ENCODE data around the gene TMEM240.
"Not testable (repeated sequence)": the region's sequence is repeated elsewhere in the genome, so short reads cannot be mapped to it uniquely, and the experiment has no call there.

Gene TMEM240

DNA sequence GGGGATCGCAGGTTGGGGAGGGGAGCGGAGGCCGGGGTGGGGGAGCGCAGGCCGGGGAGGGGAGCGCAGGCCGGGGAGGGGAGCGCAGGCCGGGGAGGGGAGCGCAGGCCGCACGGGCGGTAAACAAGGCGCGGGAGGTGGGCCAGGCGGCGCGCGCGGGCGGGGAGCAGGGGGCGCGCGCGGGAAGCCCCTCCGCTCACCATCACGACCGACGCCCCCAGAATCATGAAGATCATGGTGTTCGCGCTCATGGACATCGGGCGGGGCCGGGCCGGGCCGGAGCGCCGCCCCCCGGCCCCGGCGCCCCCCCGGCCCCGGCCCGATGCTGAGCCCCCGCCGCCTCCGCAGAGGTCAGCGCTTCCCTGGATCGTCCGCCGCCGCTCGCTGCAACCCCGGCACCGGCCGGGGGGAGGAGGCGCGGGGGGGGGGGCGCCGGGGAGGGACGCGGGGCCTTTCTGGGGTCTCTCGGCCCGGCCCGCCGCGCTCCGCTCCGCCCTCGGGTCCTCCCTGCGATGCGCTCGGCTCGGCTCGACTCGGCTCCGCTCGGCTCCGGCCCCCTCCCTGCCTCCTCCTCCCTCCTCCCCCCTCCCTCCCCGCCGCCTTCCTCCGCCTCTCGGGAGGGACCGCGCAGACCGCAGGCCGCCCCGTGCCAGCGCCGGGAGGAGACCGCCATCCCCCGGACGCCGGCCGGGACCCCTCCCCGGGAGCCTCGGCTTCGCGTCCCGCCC, at the start of gene TMEM240:
TSS of gene TMEM240 (minus strand) at position 535 of the 728 bp plus-strand sequence. CDS start at position 257, 278 bp downstream.
- DNase-seq, result peak; percentile 93

DNA sequence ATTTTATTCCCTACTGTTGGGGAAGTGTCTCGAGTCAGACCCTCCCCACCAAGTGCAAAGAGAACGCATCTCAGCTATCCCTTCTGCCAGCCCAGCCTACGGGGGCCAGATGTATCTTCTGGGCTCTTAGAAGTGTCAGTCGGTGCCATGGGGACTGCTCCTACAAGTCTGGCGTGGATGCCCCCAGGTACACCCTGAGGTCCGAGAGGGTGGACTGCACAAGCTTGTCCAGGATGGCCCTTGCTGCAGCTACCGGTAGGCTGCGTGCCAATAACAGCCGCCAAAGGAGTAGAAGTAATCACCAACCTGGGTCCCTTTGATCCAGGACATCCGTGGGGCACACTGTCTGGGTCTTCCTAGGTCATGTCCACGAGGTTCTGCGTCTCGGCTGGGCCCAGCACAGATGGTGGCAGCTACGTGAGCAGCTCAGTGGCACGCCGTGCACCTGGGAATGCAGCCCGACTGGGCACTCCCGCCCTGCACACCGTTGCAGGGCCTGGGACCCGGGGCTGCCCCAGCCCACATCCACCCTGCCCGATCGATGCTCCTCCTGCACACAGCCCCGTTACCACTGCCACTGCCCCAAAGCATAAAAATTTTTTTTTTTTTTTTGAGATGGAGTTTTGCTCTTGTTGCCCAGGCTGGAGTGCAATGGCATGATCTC, 43.1 kb upstream of the TMEM240 start:
- DNase-seq, result no peak

DNA sequence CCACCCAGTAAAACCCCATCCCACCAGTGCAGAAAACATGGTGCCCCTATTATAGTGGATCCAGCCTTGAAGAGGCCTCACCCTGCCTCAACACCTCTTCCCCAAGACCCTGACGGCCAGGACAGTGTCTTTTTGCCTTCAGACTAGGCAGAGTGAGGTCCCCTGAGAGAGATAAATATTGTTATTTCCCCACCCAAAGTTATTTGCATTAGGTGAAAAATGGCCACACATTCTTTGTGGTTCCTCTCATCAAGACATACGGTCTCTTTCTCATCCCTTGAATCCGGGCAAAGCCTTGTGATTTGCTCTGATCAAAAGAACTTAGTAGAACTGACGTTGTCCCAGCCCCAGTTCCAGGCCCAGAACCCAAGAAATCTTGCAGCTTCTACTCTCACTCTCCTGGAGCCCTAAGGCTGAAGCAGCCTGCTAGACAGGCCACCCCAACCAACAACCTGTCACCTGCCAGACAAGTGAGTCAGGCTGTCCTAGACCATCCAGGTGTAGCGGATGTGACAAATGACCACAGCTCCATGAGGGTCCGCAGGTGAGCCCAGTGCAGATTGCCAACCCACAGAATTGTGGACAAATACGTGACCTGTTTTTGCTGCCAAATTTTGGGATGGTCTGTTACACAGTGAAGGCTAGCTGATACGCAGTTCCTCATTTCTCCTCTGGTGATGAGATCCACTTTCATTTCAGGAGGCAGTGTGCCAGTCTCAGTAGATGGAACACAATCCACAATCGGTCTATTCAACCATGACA, 42.3 kb upstream of the TMEM240 start:
- DNase-seq, result no peak

DNA sequence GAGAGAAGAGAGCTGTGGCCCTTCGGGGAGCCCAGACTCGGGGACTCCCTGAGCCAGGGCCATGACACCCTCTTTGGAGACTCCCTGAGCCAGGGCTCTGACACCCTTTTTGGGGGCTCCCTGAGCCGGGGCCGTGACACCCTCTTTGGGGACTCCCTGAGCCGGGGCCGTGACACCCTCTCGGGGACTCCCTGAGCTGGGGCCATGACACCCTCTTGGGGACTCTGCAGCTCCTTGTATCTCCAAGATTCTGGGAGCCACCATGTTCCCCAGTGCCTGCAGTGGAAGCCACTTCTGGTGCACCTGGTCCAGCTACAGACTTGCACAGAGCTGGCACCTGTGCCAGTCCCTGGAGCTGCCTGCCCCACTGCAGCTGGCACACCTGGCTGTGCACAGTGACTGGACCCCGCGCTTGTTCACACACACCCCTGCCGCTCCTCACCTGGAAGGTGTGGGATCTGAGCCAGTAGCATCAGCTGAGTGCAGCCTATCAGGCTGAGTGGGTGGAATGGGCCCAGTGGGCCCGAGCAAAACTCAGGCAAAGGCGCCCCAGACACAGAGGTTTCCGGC, 38.0 kb upstream of the TMEM240 start:
- no peak for DNase-seq

DNA sequence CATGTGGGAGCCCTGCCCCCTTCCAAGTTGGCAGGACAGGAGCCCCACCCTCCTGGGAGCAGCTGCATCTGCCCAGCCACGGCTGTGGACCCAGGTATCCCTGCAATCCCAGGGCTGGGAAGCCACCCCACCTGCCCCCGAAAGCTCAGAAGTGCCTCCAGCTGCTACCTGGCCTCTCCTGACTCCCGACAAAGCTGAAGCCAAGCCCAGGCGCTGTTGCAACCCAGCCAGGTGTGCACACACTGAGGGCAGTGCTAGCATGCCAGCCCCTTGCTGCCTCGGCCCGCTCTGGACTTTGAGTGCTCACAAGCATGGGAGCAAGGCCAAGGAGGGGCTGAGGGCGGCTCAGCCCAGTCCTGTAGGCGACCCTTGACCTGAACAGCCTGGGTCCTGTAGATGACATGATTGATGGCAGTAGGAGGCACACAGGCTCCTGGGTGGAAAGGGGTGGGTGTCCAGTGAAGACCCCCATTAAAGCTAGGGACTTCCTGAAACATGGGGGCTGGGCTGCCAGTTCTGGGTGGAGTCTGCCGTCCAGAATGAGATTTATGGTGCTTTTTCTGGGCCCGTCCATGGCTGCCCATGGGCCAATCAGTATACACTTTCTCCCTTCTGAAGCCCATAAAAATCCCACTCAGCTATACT, 37.1 kb upstream of the TMEM240 start:
- DNase-seq, result peak; percentile 70

DNA sequence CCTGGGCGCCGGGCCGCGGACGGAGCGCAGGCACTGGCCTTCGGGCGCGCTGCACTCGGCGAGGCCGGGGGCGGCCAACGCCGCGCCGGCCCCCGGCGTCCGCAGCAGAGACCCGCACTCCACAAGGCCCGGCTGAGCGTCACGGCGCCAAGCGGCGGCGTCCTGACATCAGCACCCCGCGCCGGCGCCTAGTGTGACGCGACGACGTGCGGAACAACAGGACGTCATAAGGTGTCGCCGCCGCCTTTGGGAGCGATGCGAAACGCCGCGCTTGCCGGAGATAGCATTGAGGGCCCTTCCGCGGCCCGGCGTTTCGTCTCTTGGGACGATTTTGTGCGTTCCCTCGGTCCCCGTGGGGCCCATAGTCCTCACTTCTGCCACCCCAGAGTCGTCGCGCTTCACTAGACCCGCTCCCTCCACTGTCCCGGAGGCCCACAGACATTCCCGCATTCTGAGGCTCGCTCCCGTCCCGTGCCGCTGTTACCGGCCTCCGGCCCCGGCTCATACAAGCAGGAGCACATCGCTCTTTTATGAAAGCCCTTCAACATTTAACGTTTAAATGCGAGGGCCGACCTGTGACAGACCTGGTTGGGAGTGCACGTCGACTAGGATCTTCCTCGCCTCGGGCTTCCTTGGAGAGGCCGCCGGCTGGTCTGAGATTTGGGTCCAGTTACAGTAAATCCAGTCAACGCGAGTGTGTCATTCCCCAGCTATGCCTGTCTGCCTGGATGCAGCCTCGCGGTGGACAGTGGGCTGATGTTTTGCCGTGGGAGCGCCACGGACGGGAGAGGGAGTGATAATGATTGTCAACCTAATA, 34.5 kb upstream of the TMEM240 start, which contains the start of gene SSU72:
TSS of gene SSU72 (minus strand) at position 143 of the 817 bp plus-strand sequence. CDS start 306 bp downstream, outside the sequence.
- DNase-seq, result peak; percentile 99

DNA sequence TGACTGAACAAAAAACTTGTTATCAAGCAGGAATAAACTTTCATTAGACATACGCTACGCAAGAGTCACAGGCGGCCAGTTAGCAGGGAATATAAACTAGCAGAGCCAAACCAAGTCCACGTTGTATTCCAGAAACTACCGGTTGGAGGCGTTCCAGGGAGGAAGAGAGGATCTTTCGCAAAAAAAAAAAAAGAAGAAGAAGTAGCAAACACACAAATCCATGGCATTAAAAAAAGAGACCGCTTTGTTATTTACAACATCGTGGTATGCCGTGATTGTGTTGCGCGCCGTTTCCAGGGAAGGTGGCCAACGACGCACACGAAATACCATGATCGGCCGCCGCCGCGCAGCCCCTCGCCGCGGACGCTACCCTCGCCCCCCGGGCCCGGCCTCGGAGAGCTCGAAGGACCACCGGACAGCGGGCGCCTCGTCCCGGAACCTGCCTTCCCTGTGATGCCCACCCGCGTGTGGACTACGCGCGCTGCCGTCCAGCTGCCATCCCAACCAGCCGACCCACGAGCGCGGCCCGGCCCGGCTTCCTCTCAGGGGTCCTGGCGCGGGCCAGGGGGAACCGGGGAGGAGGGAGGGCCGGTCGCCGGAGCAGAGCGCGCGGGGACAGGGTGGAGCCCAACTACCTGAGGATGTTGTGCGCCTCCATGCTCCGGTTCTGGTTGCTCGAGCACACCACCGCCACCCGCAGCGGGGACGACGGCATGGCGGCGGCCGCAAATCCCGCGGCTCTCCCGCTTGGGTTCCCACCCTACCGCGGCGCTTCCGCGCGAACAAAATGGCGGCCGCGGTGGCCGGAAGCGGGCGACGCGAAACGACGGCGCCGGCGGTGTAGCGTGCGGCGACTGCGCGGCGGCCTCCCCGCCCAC, 33.7 kb upstream of the TMEM240 start:
- DNase-seq, result peak; percentile 98

DNA sequence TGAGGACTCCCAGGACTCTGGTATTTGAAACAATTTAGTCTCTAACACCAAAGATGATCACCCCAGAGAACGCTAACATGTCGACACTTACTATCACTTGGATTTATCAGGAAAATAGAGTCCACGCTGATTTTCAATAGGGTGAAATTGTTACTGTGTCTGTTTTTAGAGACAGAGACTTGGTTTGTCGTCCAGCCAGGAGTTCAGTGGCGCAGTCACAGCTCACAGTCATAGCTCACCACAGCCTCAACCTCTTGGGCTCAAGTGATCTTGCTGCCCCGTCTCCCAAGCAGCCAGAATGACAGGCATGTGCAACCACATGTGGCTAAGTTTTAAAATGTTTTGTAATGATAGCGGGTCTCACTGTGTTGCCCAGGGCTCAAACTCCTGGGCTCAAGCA, 28.9 kb upstream of the TMEM240 start:
- no peak for DNase-seq

DNA sequence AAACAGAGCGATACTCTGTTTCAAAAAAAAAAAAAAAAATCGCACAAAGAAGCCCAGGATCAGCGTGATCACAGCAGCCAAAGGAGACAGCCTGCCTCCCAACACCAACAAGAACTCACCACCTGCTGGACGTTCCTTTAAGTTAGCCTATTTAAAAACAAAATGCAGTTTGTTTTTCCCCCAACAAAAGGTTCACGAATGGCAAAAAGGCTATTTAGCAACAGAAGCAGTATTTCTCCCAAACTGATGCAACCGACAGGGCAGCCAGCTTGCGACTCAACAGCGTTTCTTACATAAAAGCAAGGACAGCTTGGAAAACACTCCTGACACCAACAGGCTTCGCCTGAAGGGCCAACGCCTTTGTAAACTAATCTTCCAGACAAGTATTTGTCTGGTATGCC, 27.5 kb upstream of the TMEM240 start:
- no peak for DNase-seq

DNA sequence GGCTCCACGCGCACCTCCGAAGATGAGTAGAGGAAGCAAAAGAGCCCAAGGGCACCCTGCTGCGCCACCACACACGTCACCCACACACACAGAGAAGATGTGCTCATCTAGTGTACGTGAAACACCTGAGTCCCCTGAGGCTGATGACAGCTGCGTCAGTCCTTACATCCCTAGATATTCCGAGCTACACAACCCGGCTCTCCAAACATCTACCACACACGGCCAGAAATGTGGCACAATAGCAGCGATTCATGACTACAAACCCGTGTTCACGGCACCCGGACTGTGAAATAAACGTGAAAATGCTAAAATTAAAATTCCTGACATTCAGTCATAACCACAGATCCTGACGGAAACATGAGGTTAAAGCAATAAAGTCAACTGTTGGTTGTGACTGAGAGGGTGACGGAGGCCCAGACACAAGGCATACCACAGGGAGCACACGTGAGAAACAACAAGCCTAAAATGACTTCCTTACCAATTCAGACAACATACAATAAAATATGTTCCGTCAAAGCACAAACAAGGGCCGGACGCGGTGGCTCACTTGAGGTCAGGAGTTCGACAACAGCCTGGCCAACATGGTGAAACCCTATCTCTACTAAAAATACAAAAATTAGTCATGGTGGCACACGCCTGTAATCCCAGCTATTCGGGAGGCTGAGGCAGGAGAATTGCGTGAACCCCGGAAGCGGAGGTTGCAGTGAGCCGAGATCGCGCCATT, 26.9 kb upstream of the TMEM240 start:
- no peak for DNase-seq

DNA sequence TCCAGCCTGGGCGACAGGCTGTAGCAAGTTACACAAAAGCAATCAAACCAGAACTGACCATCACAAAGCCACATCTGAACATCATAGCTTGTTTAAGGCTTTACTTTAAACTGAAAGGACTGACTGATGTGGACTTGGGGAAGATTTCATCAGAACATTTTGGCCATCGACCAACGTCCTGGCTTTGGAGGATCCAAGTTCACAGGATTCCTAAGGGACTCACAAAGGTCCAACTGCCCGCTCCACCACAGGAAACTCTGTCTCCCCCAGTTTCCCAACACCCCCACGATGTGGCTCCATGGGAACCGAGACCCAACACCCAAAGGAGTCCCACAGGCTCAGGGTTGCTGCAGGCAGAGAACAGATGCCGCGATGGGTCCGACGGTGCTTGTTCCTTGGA, 24.9 kb upstream of the TMEM240 start:
- no peak for DNase-seq

DNA sequence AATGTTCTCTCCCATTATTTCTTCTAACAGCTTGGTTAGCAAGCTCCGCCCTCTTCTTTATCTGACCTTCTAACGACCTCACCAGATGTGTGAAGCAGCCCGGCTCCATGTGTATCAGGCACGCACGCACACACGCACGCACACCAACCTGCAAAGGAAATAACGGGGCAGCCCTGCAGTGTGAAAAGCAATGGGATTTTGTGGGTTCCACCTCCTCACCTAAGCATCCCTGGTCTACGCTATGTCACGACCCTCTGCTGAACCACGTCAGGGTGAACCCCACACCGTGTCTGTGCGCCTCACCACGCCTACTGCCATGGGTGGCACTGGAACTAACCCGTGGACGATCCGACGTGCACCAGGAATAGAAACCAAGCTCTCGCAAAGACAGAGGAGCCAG, 23.8 kb upstream of the TMEM240 start:
- no peak for DNase-seq

DNA sequence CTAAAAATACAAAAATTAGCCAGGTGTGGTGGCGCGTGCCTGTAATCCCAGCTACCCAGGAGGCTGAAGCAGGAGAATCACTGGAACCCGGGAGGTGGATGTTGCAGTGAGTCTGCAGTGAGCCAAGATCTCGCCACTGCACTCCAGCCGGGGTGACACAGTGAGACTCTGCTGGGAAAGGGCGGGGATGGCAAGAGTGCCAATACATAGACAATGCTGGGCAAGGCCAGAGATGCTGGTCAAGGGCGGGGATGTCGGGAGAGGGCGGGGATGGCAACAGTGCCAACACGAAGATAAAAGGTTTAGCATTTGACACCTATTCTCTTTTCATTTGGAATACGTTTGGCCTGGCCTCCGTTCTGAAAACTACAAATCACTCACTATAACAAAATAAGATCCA, 23.3 kb upstream of the TMEM240 start:
- DNase-seq, result no peak

DNA sequence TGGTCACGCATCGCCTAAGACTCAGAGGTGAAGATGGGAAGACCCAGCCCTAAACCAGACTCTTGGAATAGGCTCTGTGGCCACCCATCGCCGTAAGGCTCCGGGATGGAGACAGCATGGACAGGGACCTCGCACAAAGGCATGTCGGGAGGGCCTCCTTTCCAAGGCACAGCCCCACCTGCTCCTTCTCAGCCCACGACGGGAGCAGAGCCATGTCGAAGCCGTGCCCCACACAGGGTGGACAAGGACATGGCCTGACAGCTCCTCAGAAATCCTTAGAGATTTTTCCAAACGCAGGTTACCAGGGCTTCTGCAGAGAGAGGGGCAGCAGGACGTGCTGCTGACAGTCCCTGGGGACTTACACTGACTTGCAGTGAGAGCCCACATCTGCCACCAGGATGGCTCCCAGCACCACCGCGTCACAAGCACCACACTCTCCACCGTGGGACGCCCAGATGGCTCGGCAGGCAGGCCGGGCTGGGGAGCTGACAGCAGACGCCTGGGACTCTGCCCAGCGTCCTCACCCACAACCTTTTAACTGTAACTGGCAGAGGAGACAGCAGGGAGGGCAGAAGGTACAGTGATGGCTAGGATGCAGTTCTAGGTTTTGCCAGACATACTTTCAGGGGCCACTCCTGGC, 22.3 kb upstream of the TMEM240 start:
- DNase-seq, result no peak

DNA sequence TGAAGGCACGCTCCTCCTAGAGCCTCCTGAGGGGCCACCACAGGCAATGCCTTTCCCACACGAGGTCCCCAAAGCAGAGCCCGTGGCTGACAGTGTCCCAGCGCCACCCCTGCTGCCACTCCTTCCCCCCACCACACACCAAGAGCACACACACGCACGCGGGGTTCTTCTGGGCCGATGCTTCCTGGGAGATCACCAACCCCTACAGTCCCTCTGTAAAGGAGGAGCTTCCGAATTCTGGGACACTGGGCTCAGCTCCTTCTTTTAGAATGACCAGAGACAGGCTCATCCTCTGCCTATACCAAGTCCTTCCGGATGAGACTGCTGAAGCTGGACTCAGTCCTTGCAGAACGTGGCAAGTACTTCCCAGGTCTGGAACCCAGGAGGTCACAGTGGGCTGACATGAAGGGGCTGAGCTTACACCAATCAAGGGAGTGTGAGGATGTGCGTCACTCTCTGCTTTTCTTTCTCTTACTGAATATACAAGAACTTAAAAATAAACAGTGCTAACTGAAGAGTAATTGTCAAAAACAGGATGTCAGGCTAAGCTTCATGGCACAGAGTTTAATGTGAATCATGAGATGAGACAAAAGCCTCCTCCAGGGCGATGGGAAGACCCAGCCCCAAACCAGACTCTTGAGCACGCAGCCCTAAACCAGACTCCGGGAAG, 21.5 kb upstream of the TMEM240 start:
- no peak for DNase-seq

DNA sequence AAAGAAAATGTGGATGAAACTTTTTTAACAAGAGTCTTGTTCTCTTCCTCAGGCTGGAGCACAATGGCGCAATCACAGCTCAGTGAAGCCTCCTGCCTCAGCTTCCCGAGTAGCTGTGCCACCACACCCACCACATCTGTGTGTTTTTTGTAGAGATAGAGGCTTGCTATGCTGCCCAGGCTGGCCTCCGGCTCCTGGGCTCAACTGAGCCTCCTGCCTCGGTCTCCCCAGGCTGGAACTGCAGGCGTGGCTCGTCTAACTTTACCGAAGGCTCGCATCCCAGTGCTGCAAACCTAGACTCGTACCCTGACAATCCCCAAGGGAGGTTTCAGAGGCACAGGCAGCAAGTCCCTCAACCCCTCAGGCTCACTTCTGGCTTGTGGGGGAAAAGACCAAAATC, 19.8 kb upstream of the TMEM240 start:
- DNase-seq, result no peak

DNA sequence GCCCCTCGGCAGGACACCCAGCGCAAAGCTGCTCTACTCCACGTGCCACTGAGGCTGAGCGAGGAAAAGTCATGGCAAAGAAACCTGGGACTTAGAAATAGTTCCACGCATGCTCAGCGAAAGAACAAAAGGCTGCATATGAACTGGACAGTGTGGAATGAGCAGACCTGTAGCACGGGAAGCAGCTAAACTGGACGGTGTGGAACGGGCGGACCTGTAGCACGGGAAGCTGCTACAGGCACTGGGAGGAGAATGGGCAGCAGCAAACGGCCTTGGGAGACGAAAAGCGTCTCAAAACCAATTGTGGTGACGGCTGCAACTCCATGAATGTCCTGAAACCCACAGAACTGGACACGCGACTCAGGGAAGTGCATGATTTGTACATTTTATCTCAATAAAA, 18.6 kb upstream of the TMEM240 start:
- DNase-seq, result no peak

DNA sequence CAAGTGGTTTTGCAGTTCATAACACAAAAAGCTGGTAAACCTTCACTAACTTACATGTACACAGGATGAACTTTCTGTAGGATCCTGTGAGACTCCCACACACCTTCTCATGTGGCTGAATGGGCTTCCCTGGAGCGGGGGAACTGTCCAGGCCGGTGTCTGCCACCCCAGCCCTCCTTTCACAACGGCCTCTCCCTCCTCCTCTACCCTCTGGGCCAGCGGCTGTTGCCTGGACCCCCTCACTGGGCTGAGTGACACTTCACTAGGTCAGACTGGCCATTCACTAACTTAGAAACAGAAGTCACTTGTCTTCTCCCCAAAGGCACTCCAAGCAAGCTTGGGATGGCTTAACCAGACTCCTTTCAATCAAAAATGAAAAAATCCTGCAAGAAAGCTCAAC, 18.2 kb upstream of the TMEM240 start:
- no peak for DNase-seq

DNA sequence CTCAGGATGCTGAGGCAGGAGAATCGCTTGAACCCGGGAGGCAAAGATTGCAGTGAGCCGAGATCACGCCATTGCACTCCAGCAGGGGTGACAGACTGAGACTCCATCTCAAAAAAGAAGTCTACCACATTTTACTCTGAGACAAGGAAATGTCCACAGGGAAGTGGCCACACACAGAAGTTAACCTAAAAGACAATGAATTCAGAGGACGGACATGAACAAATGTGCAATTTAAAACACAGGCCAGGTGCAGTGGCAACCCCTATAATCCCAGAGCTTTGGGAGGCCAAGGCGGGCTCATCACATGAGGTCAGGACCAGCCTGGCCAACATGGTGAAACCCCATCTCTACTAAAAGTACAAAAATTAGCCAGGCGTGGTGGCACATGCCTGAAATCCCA, 17.3 kb upstream of the TMEM240 start:
- DNase-seq, result not testable (repeated sequence)

Data from NCI-H510A treated with DMSO at 0.1 percent for 48 hours (cell line).